AG08396 (cell line): Measurements from ENCODE around the gene PRLHR.

Experiments used
- DNase-seq: peaks from one replicate; pipeline ENCODE4 v3.0.0; 2012; ENCODE audit warnings: low spot score, mixed read lengths

Gene PRLHR

GRCh38 chr10:118587881-118588651, 7.4 kb downstream of the PRLHR start:
- DNase-seq: no peak

DNA sequence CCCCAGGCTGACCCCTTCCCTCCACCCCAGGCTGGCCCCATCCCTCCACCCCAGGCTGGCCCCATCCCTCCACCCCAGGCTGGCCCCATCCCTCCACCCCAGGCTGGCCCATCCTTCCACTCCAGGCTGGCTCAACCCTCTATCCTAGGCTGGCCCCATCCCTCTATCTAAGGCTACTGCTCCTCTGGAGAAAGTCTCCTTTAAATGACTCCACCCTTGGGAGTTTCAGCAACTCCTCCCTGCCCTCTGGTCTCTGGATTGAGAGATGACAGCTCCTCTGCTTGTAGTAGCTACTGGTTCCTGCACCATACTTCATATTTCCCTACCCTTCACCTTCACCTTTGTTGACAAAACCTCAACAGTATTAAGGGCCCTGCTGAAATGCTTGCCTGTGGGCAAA, 8.5 kb downstream of the PRLHR start:
- DNase-seq: no peak

- no peak for DNase-seq
These were observed 9.7 kb downstream of the PRLHR start for GRCh38 chr10:118585794-118586193.

DNA sequence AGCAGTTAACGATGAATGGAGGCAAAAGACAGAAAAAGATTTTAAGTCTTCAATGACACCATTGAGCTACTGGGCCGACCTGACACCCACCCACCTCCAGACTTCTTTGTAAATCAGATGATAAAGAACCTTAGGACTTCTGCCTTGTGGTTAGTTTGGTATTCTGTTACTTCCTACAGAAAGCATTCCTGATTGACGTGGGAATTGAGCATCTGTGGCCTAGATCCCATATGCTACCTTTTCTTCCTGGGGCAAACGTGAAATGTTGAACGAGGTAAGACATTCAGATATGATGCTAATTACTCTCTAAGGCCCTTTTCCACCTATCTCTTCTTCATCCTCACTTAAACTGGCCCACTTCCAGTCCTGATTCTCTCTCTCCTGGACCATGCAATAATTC, 10.2 kb downstream of the PRLHR start:
- no peak for DNase-seq

- peak; percentile 70 for DNase-seq
These were observed 11.1 kb downstream of the PRLHR start for GRCh38 chr10:118584181-118584954.

DNA sequence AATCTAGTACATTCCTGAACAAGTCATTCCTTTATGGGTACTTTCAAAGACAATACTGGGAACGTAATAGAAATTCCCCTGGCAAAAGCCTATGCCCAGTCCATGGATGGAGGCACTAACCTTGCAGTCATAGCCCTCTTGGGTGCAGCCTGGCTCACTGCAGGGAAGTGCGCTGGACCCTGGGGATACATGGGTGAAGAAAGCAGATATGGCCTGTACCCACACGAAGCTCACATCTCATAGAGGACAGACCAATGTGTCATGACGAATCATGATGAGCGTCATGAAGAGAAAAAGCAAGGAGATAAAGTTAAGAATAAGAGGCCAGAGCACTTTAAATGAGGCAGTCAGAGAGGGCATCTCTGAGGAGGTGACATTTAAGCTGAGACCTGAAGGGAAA, 11.8 kb downstream of the PRLHR start:
- DNase-seq: no peak

- no peak for DNase-seq
These were observed 12.9 kb downstream of the PRLHR start for GRCh38 chr10:118582511-118582910.

DNA sequence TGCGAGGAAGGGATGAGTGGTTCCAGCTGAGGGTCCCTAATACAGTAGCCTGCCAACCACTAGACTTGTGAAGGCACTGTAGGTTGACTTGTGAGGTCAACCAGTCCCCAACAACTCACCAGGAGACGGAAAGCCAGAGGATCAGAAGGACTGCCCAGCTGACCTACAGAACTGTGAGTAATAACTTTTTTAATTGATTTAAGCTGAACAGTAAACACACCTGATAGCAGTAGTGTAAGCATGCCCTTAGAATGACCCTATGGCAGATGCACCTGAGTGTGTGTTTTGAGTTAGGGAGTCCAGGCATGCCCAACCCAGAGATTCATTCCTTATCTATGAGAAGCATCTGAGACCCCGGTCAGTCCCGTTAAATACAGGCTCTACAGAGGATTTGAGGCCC, 14.1 kb downstream of the PRLHR start:
- no peak for DNase-seq

GRCh38 chr10:118580702-118581101, 14.7 kb downstream of the PRLHR start:
- no peak for DNase-seq

GRCh38 chr10:118573512-118573911, 21.9 kb downstream of the PRLHR start:
- DNase-seq: no peak

- DNase-seq: no peak
These were observed 23.0 kb downstream of the PRLHR start for GRCh38 chr10:118572256-118573041.

- DNase-seq: no peak
These were observed 24.3 kb downstream of the PRLHR start for GRCh38 chr10:118571123-118571522.

DNA sequence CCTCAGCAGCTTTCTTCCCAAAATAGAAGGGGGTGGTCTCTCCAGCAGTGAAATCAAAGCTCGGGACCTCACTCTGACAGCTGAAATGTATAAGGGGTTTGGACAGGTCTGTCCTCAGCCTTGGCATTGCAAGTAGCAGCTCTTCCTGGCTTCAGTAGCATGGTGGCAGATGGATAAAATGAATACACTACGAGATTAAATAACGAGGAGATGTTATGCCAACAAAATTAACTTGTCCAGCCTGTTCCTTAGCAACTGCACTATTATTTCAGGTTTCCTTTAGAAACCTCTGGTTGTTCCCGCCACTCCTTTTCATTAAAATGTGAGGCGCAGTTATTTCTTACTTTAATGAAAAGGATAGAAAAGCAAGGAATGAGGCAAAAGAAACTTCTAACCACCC, 24.9 kb downstream of the PRLHR start:
- no peak for DNase-seq

DNA sequence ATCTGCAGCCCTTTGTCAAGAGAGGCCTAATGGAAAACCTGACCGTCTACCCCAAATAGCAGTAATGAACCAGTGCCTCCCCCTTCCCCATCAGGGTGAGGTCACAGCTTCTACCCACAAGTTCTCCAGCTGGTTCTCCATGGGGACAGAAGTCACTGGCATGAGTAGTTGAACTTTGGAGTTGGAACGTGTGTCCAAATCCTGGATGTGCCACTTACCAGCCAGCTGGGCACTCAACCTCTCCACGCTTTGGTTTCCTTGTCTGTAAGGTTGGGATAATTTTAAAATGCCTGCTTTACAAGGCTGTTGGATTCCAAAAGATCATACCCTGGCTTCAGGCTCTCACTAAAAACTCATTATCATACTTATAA, 25.6 kb downstream of the PRLHR start:
- no peak for DNase-seq

GRCh38 chr10:118569241-118569881, 26.1 kb downstream of the PRLHR start:
- DNase-seq: no peak

DNA sequence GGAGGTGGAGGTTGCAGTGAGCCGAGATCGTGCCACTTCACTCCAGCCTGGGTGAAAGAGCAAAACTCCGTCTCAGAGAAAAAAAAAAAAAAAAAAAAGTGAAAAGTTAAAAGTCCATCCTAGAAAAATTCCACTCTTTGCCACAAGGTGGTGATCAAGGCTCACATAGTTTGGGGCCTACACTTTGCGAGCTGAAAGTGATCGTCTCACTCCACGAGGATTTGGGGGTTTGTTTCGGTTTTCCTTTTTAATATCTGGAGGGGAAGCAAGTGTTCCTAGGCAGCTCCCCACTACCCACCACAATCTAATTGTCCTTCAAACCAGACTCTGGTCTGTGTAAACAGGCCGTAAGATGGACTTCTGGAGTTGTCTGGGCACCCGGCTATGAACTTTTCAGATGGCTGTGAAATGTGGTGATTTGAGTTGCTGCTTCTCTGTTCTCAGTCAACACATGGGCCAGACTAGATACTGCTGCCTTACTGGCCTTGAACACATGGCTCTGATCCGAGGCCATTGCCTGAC, 27.1 kb downstream of the PRLHR start:
- peak; percentile 71 for DNase-seq

- DNase-seq: no peak
These were observed 27.7 kb downstream of the PRLHR start for GRCh38 chr10:118567701-118568248.

DNA sequence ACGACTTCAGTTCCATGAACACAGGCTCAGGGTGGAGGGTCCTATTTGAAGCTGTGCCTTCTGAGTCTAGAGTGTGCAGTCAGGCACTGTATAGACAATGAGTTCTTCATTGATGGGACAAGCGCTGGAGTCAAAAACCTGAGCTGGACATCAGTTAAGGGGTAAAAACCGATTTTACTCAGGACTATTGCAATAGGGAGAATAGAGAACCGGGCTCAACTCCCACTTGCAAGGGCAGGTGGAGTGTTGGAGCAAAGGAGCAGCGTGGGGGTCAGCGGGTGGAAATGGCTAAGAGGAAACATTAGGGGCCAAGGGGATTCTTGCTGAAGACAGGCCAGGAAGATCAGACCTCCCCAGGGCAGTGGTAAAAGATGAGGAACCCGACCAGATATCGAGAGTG, 28.5 kb downstream of the PRLHR start:
- DNase-seq: no peak

- DNase-seq: no peak
These were observed 30.0 kb downstream of the PRLHR start for GRCh38 chr10:118565301-118566075.

DNA sequence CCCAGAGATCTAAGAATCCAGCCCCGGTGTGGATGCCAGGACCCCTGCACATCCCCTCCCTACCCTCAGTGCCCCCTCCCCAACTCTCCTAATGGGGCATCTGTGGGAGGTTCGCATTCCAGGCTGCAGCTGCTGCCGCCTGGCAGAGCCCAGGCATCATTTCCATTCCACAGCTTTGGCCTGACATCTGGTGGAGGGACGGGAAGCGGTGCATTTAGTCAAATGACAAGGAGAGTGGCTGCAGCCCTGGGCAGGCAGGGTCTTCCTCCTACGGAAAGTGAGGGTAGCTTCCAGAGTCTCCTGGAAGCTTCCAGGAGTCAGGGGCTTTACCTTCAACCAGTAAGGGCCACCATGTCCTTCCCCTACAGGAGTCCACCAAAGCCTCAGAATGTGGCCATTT, 30.8 kb downstream of the PRLHR start:
- peak; percentile 53 for DNase-seq

GRCh38 chr10:118564114-118564513, 31.3 kb downstream of the PRLHR start:
- no peak for DNase-seq
